Type B pancreatic cell (in vitro differentiated cells): Measurements from ENCODE around the gene RRH. TPM values are rescaled to one million over a fixed set of nuclear protein-coding genes. Genes with fewer than 3 reads are reported as not detected.

Experiments used
- DNase-seq: peaks from one replicate; pipeline ENCODE4 v3.0.0; 2021; ENCODE audit warnings: mixed read lengths; ENCODE audit not compliant: unreplicated experiment; ENCODE audit errors: extremely low spot score
- H3K27ac Mint-ChIP-seq: 2 replicates; pipeline ENCODE4 v1.8.0; 2021; ENCODE audit warnings: mild to moderate bottlenecking, mixed read lengths
- H3K27me3 Mint-ChIP-seq: 2 replicates; pipeline ENCODE4 v1.8.0; 2021; ENCODE audit warnings: mixed read lengths
- H3K36me3 Mint-ChIP-seq: 2 replicates; pipeline ENCODE4 v1.8.0; 2021; ENCODE audit warnings: mixed read lengths
- H3K4me1 Mint-ChIP-seq: one replicate; pipeline ENCODE4 v1.8.0; 2021; ENCODE audit warnings: mixed read lengths; ENCODE audit not compliant: unreplicated experiment
- H3K4me3 Mint-ChIP-seq: 2 replicates; pipeline ENCODE4 v1.8.0; 2021; ENCODE audit warnings: mild to moderate bottlenecking, mixed read lengths
- H3K9me3 Mint-ChIP-seq: 2 replicates; pipeline ENCODE4 v1.8.0; 2021; ENCODE audit warnings: mixed read lengths
- CTCF ChIP-seq: fragments of 200-600 bp; sonication (generic); conservative IDR thresholded peaks from 2 replicates; pipeline ENCODE4 v1.5.0; 2021; ENCODE audit warnings: antibody characterized with exemption, mild to moderate bottlenecking
- total RNA-seq: library from RNA; stranded (reverse); gene quantifications from 2 replicates; pipeline ENCODE4 v1.2.1, GENCODE V29; 2021; ENCODE audit warnings: low replicate concordance

Gene RRH
- total RNA-seq, 1 donor from 2014 or later, result 0.41 TPM

DNA sequence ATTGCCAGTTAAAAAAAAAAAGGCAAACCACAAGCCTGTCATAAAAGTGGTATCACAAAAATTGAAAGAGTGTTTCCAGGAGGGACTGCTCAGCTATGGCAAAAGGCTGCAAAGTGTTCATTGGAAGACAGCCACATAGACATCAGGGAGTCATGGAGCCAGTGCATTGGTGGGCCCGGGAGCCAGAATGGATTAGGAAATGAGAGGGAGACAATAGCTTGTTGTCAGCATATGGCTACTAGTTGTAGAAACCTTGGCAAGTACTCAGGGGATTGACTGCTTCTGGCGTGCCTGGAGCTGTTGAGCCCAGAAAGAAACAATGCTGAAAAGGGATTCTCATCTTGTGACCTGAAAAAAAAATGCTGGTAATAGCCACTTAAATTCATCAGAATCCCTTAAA lies 7.2 kb upstream of the RRH start:
- Mint-ChIP-seq H3K27me3 (no peaks in the 10 kb centered on the region), H3K4me3 (no peak overlapping the region), H3K4me1 (peaks cover 27% of the 10 kb centered on the region), H3K27ac (no peak overlapping the region), H3K9me3 (no peaks in the 10 kb centered on the region), H3K36me3 (peaks cover 35% of the 10 kb centered on the region)
- TF ChIP-seq CTCF, result no peak
- no peak for DNase-seq

GRCh38 chr4:109821185-109821584 lies 6.6 kb upstream of the RRH start:
- H3K27me3 Mint-ChIP-seq, result no peaks in the 10 kb centered on the region
- peaks cover 34% of the 10 kb centered on the region for H3K36me3 Mint-ChIP-seq
- TF ChIP-seq CTCF, result no peak
- H3K4me1 Mint-ChIP-seq, result peaks cover 22% of the 10 kb centered on the region
- no peak for DNase-seq
- no peak overlapping the region for H3K4me3 Mint-ChIP-seq
- H3K27ac Mint-ChIP-seq, result no peak overlapping the region
- no peaks in the 10 kb centered on the region for H3K9me3 Mint-ChIP-seq

- no peak for DNase-seq
- TF ChIP-seq CTCF, result peak; percentile 80
- no peak overlapping the region for H3K27ac Mint-ChIP-seq
- no peaks in the 10 kb centered on the region for H3K9me3 Mint-ChIP-seq
- no peak overlapping the region for H3K4me3 Mint-ChIP-seq
- no peaks in the 10 kb centered on the region for H3K4me1 Mint-ChIP-seq
- H3K36me3 Mint-ChIP-seq, result peaks cover 10% of the 10 kb centered on the region
- H3K27me3 Mint-ChIP-seq, result no peaks in the 10 kb centered on the region
Observed at GRCh38 chr4:109826719-109827118, 1.1 kb upstream of the RRH start.

- DNase-seq, result no peak
- no peaks in the 10 kb centered on the region for H3K4me1 Mint-ChIP-seq
- no peak for TF ChIP-seq CTCF
Observed at GRCh38 chr4:109833756-109834155, 6.0 kb downstream of the RRH start.

GRCh38 chr4:109836985-109837384 lies 9.2 kb downstream of the RRH start:
- no peak for TF ChIP-seq CTCF
- H3K4me1 Mint-ChIP-seq, result no peaks in the 10 kb centered on the region

More at GRCh38 chr4:109833756-109834155, 6.0 kb downstream of the RRH start:
- H3K27me3 Mint-ChIP-seq, result no peaks in the 10 kb centered on the region
- H3K9me3 Mint-ChIP-seq, result peaks cover 7% of the 10 kb centered on the region
- H3K27ac Mint-ChIP-seq, result no peak overlapping the region
- no peaks in the 10 kb centered on the region for H3K36me3 Mint-ChIP-seq
- no peak overlapping the region for H3K4me3 Mint-ChIP-seq

More at GRCh38 chr4:109836985-109837384, 9.2 kb downstream of the RRH start:
- DNase-seq, result no peak
- H3K9me3 Mint-ChIP-seq, result peaks cover 8% of the 10 kb centered on the region
- H3K36me3 Mint-ChIP-seq, result no peaks in the 10 kb centered on the region
- H3K27ac Mint-ChIP-seq, result no peak overlapping the region
- H3K27me3 Mint-ChIP-seq, result no peaks in the 10 kb centered on the region
- H3K4me3 Mint-ChIP-seq, result no peak overlapping the region
